Suppressor macrophage (primary cell): ENCODE measurements around the gene HOXD8.

Experiments used
- DNase-seq, 4 experiments: peaks; one replicate each; pipeline ENCODE4 v3.0.0-alpha.2; 2020 to 2022

HOXD8 gene

DNA sequence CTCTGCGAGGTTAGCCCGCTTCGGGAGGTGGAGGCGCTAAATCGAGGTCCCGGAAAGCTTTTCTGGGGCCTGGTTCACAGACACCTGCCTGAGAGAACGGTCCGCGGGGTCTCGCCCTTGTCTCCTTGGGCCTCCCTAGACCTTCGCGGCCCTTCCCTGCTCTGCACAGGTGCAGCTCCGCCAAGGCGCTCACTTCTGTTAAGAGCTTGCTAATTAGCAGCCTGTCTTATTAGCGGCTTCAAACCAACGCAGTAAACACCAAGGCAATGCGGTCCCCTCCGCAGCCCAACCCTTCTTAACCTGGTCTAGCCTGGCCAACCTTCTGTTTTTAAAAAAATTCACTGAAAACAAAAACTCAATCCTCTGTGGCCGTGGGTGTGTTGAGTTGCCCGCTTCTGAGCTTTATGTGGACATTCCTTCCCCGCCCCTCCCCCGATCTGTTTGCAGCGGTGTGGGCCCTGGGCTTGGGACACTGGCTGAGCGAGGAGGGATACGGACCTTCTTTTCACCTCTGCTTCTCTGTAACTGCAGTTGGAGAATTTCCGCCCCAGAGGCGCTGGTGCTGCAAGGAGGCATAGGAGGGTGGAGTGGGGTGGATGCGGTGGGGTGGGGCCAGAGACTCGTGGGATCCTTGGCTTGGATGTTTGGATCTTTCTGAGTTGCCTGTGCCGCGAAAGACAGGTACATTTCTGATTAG lies 18.4 kb downstream of the HOXD8 start:
- no peak for DNase-seq

DNA sequence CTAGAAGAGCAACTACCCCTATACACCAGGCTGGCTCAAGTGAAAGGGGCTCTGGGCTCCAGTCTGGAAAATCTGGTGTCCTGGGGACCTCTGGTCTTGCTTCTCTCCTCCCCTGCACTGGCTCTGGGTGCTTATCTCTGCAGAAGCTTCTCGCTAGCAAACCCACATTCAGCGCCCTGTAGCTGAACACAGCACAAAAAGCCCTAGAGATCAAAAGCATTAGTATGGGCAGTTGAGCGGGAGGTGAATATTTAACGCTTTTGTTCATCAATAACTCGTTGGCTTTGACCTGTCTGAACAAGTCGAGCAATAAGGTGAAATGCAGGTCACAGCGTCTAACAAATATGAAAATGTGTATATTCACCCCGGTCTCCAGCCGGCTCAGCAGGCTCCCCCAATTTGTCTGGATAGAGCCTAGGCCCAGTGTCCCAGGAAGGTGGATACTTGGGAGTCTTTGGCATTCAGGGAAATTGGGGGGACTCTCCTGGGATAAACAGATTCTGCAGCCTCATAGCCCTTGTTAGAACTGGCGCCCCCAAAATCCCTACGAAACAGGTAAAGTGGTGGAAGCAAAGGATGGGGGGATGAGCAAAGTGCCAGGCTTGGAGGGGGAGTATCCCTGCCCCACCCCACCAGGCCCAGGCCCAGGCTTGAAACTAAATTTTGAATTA lies 19.4 kb downstream of the HOXD8 start:
- DNase-seq: no peak

GRCh38 chr2:176149481-176149938 lies 20.0 kb downstream of the HOXD8 start:
- no peak for DNase-seq

GRCh38 chr2:176149939-176150583 lies 20.6 kb downstream of the HOXD8 start:
- no peak for DNase-seq

DNA sequence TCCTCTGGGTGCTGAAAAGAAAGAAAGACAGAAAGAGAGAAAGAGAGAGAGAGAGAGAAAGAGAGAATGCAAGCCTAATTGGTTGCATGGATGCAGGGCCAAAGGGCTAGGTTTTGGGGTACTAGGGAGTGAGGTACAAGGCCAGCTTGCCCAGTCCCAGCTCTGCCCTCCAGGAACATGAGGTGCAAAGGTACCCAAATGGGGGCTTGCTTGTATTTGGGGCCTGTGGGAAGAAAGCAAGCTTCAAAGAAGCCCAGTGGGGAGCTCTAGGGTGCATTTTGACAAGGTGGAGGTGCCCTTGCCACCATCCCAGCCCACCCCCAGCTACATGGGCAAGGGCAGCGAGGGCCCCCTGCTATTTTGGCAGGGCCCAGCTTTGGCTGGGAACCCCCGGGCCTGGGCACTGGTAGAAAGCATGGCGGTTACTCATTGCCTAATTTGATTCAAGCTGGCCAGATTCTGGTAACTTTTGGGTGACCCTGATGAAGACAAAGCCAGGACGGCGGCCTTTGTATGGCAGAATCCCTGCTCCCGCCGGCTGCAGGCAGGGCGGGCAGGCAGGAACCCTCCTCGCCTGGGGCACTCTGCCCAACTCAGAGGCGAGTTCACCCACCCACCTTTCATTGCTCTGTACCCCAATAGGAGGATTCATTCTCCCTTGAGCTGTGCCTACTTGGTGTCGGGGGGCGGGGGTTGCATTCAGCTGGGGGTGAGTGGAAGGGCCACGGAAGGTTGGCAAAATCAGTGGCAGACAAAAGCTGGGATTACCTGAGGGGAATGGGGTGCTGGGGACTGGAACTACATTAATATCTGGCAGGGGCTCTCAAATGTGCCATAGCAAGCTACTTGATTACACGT lies 21.3 kb downstream of the HOXD8 start:
- no peak for DNase-seq

- DNase-seq: no peak
Observed at GRCh38 chr2:176151442-176152287, 22.2 kb downstream of the HOXD8 start, which contains the start of gene HOXD4. TSS of gene HOXD4 (plus strand) at chr2:176151550. CDS start at chr2:176151634, 84 bp downstream.

DNA sequence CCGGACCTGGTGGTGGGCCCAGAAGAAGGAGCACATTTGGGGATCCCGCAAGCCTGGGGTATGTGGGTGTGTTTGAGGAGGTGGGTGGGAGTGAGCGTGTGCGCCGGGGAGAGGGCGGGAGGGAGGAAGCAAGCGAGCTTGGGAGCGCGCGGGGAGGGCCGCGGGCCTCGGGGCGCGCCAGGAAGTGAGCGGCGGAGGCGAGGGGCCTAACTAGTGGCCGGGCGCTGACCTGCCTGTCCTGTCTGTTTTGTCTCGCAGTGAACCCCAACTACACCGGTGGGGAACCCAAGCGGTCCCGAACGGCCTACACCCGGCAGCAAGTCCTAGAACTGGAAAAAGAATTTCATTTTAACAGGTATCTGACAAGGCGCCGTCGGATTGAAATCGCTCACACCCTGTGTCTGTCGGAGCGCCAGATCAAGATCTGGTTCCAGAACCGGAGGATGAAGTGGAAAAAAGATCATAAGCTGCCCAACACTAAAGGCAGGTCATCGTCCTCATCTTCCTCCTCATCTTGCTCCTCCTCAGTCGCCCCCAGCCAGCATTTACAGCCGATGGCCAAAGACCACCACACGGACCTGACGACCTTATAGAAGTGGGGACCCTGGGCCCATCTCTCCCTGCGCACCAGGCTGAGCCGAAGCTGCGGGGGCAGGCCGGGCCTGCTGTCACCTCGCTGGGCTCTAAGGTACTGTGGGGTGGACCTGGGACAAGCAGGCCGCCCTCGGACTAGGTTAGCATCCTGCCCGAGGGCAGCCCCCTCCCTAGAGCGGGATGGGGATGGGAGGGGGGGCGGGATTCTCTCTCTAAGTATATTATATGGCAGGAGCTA lies 23.1 kb downstream of the HOXD8 start:
- DNase-seq: no peak

DNA sequence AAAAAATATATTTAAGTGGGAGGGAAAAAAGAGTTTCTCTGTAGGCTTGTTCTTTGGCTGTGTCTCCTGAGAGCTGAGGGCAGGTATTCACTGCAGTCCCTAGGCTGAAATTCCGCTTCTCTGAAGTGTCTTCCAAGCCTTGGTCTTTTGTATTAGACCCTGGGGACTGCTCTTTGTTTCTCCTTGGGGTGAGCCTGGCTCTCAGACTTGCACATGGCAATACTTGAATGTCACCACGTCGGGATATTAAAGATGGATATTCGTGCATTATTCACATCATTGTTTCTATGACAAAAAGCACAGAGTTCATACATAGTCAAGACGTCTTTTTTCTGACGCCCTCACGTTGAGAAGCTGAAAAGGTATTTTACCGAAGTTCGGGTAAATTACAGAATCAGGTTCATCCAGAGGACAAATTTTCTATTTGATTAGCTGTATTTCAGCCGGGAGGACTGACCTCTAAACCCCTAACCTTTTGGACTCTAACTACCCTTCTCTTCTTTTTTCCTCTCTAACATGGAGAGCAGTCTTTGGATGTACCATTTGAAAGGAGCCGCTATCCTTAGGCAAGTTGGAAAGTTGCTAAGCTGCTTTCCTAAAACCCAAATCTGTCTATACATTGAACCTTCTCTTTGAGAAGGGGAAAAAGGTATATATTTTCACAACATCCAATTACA lies 25.2 kb downstream of the HOXD8 start:
- DNase-seq: no peak

- no peak for DNase-seq
Observed at GRCh38 chr2:176155356-176156044, 26.0 kb downstream of the HOXD8 start.

DNA sequence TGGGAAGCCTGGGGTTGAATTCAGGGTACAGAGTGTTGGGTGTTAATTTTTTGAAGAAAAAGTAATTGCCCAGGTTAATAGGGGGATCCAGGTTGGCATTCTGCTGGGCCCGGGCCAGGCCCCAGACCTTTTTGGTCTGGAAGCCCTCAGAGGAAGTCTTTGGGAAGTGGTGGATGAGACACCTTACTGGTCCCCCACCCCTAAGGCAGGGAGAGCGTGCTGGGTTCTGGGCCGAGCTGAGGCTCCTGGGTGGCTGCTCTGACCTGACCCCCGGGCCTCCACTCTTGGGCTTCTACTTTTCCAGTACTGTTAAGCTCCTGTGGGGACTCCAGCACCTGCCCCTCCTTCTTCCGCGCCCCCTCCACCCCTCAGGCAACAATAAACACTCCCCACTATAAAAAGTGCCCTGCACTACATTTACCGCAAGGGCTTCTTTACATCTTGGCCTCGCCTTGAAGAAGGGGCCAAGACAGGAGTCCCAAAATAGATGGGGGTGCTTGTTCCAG lies 26.8 kb downstream of the HOXD8 start:
- DNase-seq: no peak

GRCh38 chr2:176156807-176157498 lies 27.4 kb downstream of the HOXD8 start, which contains the start of gene HOXD3:
TSS of gene HOXD3 (plus strand) at chr2:176157307. CDS start at chr2:176169115, 11,808 bp downstream.
- DNase-seq: no peak

DNA sequence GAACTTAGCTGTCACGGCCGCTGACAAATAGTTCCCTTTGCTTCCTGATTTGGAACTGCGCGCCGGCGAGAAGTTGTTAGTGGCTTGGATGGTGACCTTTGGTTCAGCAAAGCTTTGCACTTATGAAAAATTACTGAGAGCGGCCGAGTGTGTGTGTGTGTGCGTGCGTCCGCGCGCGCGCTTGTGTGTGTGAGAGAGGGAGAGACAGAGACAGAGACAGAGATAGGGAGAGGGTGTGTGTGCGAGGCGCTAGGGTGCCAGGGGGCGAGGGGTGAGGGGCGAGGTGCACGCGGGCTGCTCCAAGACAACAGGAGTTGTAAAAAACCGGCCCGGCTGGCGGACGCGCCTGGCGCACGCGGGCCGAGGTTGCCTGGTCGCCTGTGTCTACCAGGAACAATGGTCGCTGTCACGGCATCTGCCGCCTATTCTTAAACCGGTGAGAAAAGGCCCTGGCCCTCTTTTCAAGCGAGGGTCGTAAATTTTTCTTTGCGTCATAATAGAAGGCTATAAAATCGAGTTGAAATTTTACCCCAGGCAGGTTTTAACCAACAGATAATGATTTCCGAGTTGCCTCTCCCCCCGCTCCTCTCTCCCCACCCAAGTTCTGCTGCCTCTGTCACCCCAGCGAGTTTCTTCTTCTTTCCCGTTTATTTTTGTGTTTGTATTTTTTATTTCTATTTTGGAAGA lies 28.1 kb downstream of the HOXD8 start:
- no peak for DNase-seq

DNA sequence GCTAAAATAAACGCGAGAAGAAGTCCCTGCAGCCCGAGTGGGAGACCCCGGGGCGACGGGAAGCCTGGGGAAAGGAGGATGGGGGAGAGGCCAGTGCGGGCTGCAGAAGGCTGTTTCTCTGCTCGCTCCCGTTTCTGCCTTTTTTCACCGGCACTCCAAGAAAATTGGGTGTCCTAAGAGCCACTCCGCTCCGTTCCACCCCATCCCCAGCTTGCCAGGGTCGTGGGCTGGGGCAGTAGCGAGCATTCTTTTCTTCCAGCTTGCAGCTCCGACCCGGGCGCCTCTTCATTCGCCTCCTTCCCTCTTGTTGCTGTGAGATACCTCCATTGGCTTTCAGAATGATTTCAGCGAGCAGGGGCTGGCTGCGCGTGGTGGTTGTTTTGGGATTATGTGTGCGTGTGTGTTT lies 28.7 kb downstream of the HOXD8 start:
- DNase-seq: no peak

GRCh38 chr2:176158855-176159662 lies 29.6 kb downstream of the HOXD8 start:
- no peak for DNase-seq

GRCh38 chr2:176159663-176160250 lies 30.3 kb downstream of the HOXD8 start:
- DNase-seq: no peak

DNA sequence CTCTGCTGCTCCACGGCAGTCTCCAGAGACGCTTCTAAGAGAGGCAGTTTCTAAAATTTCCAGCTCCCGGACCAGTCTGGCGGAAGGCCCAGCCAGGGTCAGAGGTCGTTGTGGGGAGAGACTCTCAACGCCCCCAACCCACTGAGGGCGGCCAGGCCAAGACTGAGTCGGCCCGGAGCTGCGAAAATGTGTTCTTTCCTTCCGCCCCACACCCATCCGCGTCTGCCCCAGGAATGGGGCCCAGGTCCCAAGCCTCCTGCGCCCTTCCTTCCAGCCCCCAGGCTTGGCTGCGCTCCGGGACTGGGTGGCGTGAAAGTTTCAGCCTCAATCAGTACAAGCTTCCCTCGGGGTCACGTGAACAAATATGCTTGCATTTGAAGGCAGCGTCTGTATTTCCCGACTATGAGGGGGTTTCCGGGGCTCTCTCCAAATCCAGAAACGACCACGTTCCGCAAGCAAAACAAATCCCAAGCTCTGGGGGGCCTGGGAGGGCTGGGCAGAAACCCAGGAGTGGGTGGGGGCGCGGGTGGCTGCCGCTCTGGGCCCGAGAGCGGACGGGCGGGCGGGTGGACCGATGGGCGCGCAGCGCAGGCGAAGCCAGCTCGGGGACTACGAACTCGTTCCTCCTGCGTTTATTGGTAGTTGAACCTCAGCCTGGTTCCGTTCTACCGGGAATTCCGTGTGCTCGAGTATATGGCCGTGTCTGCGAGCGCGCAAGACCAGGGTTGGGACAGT lies 30.9 kb downstream of the HOXD8 start:
- no peak for DNase-seq
